HUES64 (cell line): ENCODE data around the gene HOXC10.

Source experiments
- H3K27ac ChIP-seq: 2 replicates; pipeline ENCODE4 v1.7.0; 2013; ENCODE audit warnings: low read depth, low read length, inconsistent platforms
- H3K27me3 ChIP-seq: 2 replicates; pipeline ENCODE4 v1.6.1; 2013; ENCODE audit warnings: mild to moderate bottlenecking, low read length; ENCODE audit not compliant: insufficient read depth
- H3K36me3 ChIP-seq: 2 replicates; pipeline ENCODE4 v1.6.1; 2013; ENCODE audit warnings: mild to moderate bottlenecking, low read length; ENCODE audit not compliant: insufficient read depth
- H3K4me1 ChIP-seq: 2 replicates; pipeline ENCODE4 v1.6.1; 2013; ENCODE audit warnings: mild to moderate bottlenecking, low read length, moderate library complexity; ENCODE audit not compliant: insufficient read depth
- H3K4me3 ChIP-seq: 2 replicates; pipeline ENCODE4 v1.5.1; 2013; ENCODE audit warnings: mild to moderate bottlenecking, low read length, moderate library complexity
- H3K9ac ChIP-seq: 2 replicates; pipeline ENCODE4 v1.6.1; 2013; ENCODE audit warnings: mild to moderate bottlenecking, low read depth, low read length
- H3K9me3 ChIP-seq: 2 replicates; pipeline ENCODE4 v1.6.1; 2013; ENCODE audit warnings: low read depth, low read length; ENCODE audit not compliant: insufficient read depth
- whole genome bisulfite sequencing: fragments of 150-250, 120-280 bp; methylation state at CpG from one replicate; pipeline ENCODE4 v1.1.7; 2013; ENCODE audit warnings: missing lambda C conversion rate; 5-methylcytosine and 5-hydroxymethylcytosine counted together

The HOXC10 gene

DNA sequence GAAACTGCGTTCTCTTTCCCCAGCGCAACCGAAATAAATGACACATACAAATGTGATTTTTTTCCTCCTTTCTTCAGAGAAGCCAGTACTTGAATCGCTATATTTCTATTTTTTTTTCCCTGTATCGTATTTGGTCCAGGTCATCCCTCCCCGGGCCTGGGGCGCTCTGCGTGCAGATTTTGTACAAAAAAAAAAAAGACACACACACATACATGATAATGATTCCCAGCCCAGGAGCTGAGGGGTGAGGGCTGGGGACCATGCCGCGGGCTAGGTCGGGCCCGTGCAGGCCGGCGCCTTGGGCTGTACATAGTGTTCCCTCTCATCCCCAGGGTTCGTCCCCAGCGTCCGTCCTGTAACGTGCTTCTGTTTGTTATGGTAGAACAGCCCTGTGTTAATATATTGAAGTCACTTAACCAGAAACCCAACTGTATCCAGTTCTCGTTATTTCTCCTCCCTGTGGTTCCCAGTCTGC lies 18.0 kb downstream of the HOXC10 start:
- Histone ChIP-seq H3K27ac (no peak overlapping the region), H3K27me3 (peaks cover 100% of the 10 kb centered on the region)

DNA sequence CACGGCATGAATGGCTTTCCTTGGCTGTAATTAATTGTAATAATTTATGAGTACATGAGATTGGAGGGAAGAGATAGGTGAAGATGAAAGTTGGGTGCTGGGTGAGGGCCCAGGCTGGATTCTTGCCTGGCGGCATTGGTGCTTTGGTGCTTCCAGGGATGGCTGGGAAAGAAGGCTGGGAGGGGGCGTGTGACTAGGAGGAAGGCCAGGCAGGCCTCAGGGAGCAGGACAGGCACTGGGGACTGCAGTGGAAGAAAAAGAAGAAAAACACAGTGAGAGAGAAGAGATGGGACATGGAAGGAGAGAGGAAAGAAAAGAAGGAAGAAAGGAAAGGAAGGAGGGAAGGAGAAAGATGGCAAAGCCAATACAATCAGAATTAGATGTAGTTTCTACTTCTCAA lies 18.7 kb downstream of the HOXC10 start:
- 30% methylated on average over 3 of the region's 3 CpGs for WGBS
- no peak overlapping the region for H3K4me3 ChIP-seq
- no peaks in the 10 kb centered on the region for H3K9me3 ChIP-seq
- H3K36me3 ChIP-seq, result no peaks in the 10 kb centered on the region
- H3K9ac ChIP-seq, result no peak overlapping the region
- peaks cover 5% of the 10 kb centered on the region; the same call in 1 of the 2 replicates for H3K4me1 ChIP-seq
- no peak overlapping the region for H3K27ac ChIP-seq
- peaks cover 100% of the 10 kb centered on the region for H3K27me3 ChIP-seq

More for the DNA sequence above, 18.0 kb downstream of the HOXC10 start:
- peaks cover 5% of the 10 kb centered on the region; the same call in 1 of the 2 replicates for H3K4me1 ChIP-seq
- no peak overlapping the region for H3K4me3 ChIP-seq
- 31% methylated on average over 16 of the region's 19 CpGs for WGBS
- no peaks in the 10 kb centered on the region for H3K36me3 ChIP-seq
- H3K9me3 ChIP-seq, result no peaks in the 10 kb centered on the region
- no peak overlapping the region for H3K9ac ChIP-seq

DNA sequence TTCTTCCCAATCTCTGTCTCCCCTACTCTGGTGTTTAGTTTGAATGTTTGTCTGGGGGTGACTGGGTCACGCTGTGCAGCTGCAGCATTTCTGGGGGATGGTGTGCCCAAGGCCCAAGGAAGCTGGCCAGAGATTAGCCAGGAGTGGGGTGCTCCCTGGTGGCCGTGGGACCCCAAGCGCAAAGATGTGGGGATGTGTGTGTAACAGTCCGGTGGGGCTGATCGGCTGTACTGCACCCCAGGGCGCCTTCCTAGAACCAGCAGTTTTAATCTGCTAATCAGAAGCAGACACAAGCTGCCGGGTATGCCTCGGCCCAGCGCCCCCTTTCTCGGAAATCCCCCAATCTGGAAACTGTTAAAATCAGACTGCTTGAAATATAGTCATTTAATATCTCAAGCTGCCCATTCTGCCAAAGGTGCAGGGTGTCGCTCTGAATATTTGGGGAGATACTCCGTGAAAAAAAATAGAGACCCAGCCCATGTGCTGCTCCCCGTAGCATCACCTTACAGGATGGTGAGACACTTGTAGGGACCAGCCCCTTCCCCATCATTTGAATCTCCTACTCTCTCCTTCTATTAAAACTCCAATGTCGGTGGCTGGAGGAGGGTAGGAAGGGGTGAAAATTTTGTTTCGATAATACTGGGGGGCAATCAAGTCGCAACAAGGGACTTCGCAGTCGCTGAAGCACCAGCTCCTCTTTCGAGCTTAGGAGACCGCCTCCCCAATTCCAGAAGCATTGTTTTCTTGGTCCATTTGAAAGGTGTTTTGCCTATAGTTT lies 19.3 kb downstream of the HOXC10 start:
- WGBS, result 45% methylated on average over 20 of the region's 20 CpGs
- Histone ChIP-seq H3K27me3 (peaks cover 100% of the 10 kb centered on the region), H3K9me3 (no peaks in the 10 kb centered on the region), H3K27ac (no peak overlapping the region), H3K4me1 (peaks cover 6% of the 10 kb centered on the region; the same call in 1 of the 2 replicates), H3K36me3 (no peaks in the 10 kb centered on the region), H3K9ac (no peak overlapping the region), H3K4me3 (no peak overlapping the region)

DNA sequence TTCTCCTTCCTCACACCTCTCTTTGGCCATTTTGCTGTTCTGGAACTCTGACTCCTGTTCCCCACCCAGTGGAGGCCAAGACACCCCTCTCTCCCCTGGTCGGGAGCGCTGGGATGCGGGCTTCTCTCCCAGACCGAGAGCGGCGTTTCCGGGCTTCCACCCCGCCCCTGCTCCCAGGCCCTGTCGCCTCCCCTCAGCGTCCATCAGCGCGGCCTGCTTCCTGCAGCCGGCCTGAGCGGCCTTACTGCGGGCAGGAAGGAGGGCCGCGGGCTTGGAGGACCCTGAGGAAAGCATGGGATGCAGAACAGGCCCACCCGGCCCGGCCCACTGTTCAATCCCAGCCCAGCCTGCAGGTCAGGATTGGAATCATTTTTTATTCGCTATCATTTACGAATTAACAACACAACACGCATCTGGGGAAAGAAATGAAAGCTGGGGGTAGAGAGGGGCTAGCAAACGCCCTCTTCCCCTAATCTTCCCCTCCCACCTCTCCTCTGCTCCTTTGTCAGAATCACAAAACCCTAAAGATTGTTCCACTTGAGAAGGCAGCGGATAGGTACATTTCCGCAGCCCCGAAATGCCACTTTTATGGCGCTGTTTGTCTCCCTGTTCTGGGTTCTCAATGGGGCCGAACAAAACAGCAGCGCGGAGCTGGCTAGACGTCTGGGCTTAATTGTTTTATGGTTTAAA lies 20.0 kb downstream of the HOXC10 start:
- Histone ChIP-seq H3K4me1 (peaks cover 5% of the 10 kb centered on the region; the same call in 1 of the 2 replicates), H3K36me3 (no peaks in the 10 kb centered on the region), H3K9me3 (no peaks in the 10 kb centered on the region), H3K27ac (no peak overlapping the region), H3K4me3 (no peak overlapping the region), H3K9ac (no peak overlapping the region), H3K27me3 (peaks cover 100% of the 10 kb centered on the region)
- 15% methylated on average over 28 of the region's 31 CpGs for WGBS

DNA sequence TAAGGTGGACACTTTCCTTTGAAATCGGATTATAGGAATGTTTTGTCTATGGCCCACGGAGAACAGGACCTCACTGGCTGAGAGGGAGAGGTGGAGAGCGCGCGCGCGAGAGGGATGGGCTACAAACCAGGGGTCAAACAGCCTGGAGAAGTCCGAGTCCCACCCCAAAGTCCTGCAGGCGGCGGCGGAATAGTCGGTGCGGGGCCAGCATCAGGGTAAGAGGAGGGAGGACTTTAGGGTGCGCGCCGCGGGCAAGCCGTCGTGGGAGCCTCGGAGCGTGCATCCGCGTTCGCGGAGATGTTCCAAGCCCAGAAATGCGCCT lies 20.5 kb downstream of the HOXC10 start:
- WGBS, result 7% methylated on average over 26 of the region's 26 CpGs
- H3K36me3 ChIP-seq, result no peaks in the 10 kb centered on the region
- no peaks in the 10 kb centered on the region for H3K9me3 ChIP-seq
- no peak overlapping the region for H3K27ac ChIP-seq
- H3K27me3 ChIP-seq, result peaks cover 100% of the 10 kb centered on the region
- 0 out of 2 replicates have a peak, but pooled peaks cover 2% of the 10 kb centered on the region for H3K4me1 ChIP-seq
- H3K9ac ChIP-seq, result no peak overlapping the region
- H3K4me3 ChIP-seq, result no peak overlapping the region

DNA sequence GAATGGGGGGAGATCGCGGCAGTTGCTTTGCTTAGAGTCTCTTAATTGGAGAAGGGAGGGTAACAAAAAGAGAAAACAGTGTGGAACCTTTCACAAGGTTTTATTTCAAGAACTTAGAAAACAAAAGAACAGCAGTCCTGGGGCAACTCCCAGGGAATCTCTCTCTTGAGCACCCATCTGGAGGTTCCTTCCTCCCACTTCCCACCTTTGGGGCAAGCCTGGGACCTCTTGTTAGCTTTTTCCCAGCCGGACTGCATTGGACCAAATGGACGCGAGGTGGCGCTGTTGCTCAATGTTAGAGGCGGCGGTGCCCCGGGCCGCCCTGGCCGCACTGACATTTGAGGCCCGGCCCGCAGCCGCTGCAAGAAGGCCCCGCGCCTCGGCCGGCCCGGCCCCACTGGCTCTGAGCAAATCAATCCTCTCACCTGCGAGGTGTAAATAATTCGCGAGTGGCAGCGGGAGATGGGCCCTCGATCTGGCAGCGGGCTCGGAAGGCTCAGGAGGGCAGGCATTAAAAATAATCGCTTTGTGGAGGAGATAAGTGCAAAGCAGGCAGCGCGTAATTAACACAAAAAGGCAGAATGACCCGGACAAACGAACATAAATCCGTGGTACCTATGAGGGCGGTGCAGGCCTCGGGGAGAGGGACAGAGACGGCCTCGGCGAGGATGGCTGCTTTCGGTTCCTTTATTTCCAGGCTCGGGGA lies 21.1 kb downstream of the HOXC10 start:
- H3K9ac ChIP-seq, result no peak overlapping the region
- H3K9me3 ChIP-seq, result no peaks in the 10 kb centered on the region
- 9% methylated on average over 39 of the region's 39 CpGs for WGBS
- H3K27me3 ChIP-seq, result peaks cover 100% of the 10 kb centered on the region
- H3K4me3 ChIP-seq, result no peak overlapping the region
- no peak overlapping the region for H3K27ac ChIP-seq
- peaks cover 2% of the 10 kb centered on the region; the same call in 1 of the 2 replicates for H3K4me1 ChIP-seq
- H3K36me3 ChIP-seq, result no peaks in the 10 kb centered on the region

DNA sequence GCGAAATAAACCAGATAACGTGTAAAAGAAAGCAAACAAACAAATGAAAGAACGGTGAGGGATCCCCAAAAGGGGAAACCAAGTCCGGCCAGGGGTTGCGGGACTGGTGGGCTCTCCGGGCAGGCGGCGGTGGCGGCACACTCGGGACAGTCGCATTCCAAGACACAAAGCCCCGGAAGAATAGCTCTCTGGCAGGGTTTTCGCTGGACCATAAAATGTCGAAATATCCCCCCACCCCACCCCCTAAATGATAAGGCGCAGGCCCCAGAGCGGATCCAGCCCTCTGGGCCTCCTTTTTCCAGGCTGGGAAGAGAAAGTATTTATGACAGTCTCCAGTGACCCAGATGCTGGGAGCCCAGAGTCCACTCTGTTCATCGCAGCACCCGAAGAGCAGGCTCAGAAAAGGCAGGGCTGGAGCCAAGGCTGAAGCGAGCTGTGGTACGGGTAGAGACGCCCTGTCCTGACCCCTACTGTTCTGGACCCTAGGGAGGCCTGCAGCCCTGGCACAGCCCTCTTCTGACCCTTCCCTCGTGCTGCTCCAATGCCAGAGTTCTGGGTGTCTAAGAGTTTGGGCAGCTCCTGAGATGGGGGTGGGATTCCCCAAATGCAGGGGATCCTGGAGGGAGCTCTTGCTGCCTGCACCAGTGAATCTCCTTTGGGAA lies 21.7 kb downstream of the HOXC10 start:
- H3K9me3 ChIP-seq, result no peaks in the 10 kb centered on the region
- peaks cover 100% of the 10 kb centered on the region for H3K27me3 ChIP-seq
- H3K9ac ChIP-seq, result no peak overlapping the region
- no peak overlapping the region for H3K4me3 ChIP-seq
- H3K27ac ChIP-seq, result no peak overlapping the region
- peaks cover 2% of the 10 kb centered on the region; the same call in 1 of the 2 replicates for H3K4me1 ChIP-seq
- 24% methylated on average over 22 of the region's 22 CpGs for WGBS
- H3K36me3 ChIP-seq, result no peaks in the 10 kb centered on the region

DNA sequence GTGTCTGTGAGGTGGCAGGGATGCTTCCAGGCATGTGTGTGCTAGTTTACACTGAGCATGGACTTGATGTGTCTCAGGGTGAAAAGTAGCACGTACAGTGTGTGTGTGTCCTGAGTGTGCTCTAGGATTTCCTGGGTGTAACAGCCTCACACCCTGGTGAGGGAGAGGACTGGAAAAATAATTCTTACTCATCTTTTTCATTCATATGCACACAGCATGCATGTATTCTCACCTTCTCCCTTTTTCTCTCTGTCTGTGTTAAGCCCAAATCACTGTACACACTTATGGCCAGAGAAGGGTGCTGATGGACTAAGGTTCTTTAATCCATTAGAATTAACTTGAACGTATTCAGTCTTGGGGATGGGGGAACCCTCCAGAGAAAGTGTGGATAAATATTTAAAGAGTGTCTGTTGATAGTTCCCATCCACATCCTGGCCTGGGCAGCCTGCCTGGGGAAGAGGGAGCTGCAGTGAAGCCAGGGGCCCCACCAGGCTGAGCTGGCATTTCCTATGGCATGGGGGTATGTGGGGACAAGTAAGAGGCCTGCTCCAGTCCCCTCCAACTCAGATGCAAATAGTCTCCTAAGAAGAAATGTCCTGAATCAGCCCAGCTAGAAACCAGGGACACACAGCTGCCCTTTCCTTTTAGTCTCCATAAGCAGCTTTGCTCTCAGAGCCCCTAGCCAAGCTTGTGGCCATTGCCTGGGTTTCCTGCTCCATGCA lies 22.8 kb downstream of the HOXC10 start:
- H3K36me3 ChIP-seq, result no peaks in the 10 kb centered on the region
- no peaks in the 10 kb centered on the region for H3K9me3 ChIP-seq
- H3K4me1 ChIP-seq, result peaks cover 2% of the 10 kb centered on the region; the same call in 1 of the 2 replicates
- H3K9ac ChIP-seq, result no peak overlapping the region
- peaks cover 100% of the 10 kb centered on the region for H3K27me3 ChIP-seq
- no peak overlapping the region for H3K27ac ChIP-seq
- H3K4me3 ChIP-seq, result no peak overlapping the region
- WGBS, result 22% methylated on average over 2 of the region's 2 CpGs

DNA sequence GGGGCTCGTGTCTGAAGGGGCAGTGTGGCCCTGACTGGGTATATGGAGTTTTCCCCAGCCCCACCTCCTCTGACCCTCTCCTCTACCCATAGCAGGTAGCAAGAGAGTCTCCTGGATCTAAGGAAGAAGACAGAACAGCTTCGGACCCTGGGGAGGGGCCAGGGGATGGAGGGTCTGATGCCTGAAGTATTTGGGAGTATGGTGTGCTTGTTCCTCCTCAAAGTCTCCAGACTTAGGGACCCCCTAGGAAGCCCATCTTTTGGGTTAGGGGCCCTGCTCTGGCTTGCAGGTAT lies 23.3 kb downstream of the HOXC10 start:
- Histone ChIP-seq H3K4me3 (no peak overlapping the region), H3K36me3 (no peaks in the 10 kb centered on the region), H3K9ac (no peak overlapping the region), H3K27me3 (peaks cover 100% of the 10 kb centered on the region), H3K9me3 (no peaks in the 10 kb centered on the region), H3K27ac (no peak overlapping the region), H3K4me1 (peaks cover 2% of the 10 kb centered on the region; the same call in 1 of the 2 replicates)
- WGBS, result 23% methylated on average over 2 of the region's 2 CpGs

DNA sequence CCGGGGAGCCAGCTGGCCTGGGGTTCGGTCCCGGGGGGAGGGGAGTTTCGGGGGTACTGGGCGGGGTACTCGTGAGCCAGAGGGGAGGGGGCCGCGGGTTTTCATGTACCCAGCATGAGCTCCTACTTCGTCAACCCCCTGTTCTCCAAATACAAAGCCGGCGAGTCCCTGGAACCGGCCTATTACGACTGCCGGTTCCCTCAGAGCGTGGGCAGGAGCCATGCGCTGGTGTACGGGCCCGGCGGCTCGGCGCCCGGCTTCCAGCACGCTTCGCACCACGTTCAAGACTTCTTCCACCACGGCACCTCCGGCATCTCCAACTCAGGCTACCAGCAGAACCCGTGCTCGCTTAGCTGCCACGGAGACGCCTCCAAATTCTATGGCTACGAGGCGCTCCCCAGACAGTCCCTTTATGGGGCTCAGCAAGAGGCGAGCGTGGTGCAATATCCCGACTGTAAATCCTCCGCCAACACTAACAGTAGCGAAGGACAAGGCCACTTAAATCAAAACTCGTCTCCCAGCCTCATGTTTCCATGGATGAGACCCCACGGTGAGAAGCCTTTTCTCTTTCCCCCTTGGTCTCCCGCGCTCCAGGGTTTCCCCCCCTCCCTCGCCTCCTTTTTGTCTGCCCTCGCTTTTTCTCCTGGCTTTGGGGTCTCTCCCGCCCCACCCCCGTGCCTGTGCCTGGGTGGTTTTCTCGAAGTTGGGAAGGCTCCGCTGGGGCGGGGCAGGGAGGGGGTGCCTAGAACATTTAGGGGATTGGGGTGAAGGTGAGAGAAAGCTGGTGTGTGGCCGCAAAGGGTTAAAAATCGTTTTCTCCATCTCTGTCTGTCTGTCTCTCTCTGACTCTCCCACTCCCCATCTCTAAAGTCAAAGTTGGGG lies 24.5 kb downstream of the HOXC10 start:
- WGBS, result 5% methylated on average over 48 of the region's 51 CpGs
- Histone ChIP-seq H3K36me3 (no peaks in the 10 kb centered on the region), H3K4me1 (peaks cover 2% of the 10 kb centered on the region; the same call in 1 of the 2 replicates), H3K9me3 (no peaks in the 10 kb centered on the region), H3K4me3 (no peak overlapping the region), H3K27me3 (peaks cover 100% of the 10 kb centered on the region), H3K27ac (no peak overlapping the region), H3K9ac (no peak overlapping the region)
